Activated effector memory CD4-positive, alpha-beta T cell treated with Interleukin-2 at 50 U/mL for 16 hours (primary cell): ENCODE data around the gene GRIP2.

ENCODE experiments used
- DNase-seq: peaks from one replicate; pipeline ENCODE4 v3.0.0-alpha.2; 2020

Gene GRIP2

GRCh38 chr3:14505001-14505802, 34.9 kb downstream of the GRIP2 start:
- DNase-seq = no peak

GRCh38 chr3:14503706-14504065, 36.5 kb downstream of the GRIP2 start:
- no peak for DNase-seq

DNA sequence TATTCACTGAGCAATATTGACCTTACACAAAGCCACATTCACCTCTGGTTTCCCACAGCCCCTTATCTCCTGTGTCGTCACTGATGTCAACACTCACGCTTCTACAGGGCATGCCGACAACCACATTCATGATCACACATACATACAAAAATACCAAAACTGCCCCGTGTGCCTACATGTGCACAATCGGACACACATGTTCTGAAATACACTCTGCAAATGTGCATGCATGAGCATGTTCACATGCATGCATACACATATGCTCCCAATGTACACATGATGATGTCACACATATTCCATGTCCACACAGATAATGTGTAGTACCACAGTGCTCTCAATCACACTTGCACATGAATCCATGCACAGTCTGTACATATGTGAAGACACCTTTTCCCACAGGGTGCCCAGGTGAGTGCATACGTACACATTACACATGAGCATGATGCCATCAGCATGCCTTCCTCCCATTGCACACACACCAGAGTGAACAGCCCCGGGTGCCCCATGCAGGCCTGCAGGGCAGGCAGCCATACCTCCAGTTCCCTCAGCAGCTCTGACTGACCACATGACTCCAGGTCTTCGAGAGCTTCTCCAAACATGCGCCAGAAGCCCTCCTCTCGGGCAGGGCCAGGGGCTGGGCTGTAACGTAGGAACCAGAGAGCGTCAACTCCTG, 37.0 kb downstream of the GRIP2 start:
- DNase-seq = no peak

- DNase-seq = no peak
Measured at GRCh38 chr3:14502472-14502871, 37.7 kb downstream of the GRIP2 start.

- no peak for DNase-seq
Measured at GRCh38 chr3:14497321-14497720, 42.8 kb downstream of the GRIP2 start.

- no peak for DNase-seq
Measured at GRCh38 chr3:14496351-14496750, 43.8 kb downstream of the GRIP2 start.

- DNase-seq = no peak
Measured at GRCh38 chr3:14494973-14495300, 45.2 kb downstream of the GRIP2 start.

DNA sequence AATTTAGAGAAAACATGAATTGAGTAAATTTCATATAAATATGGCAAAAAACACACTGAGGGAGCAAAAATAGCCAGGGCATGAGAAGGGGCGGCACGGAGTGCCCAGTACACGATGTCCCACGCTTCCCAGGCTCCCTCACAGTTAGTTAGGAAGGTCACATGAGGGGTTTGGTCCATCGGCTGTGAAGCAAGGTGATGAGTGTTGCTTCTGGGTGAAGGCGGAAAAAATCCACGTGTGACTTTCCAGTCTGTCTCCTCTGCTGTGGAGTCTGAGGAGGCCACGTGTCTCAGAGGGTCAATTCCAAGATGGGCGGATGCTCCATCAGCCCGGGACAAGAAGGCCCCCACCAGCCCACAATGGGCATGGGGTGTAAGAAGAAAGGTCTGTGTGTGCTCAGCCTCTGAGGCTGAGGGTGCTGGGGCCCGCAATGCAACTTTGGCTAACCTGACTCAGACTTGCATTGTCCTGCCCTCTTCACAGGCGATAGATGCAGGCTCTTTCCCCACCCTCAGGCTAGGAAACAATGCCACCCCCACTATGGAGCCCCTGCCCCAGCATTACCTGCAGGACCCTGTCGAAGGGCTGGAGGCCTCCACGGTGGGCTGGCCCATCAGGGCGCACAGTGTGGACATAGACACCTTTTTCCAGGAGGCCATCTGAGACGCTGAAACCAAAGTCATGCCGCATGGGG, 45.7 kb downstream of the GRIP2 start:
- no peak for DNase-seq

DNA sequence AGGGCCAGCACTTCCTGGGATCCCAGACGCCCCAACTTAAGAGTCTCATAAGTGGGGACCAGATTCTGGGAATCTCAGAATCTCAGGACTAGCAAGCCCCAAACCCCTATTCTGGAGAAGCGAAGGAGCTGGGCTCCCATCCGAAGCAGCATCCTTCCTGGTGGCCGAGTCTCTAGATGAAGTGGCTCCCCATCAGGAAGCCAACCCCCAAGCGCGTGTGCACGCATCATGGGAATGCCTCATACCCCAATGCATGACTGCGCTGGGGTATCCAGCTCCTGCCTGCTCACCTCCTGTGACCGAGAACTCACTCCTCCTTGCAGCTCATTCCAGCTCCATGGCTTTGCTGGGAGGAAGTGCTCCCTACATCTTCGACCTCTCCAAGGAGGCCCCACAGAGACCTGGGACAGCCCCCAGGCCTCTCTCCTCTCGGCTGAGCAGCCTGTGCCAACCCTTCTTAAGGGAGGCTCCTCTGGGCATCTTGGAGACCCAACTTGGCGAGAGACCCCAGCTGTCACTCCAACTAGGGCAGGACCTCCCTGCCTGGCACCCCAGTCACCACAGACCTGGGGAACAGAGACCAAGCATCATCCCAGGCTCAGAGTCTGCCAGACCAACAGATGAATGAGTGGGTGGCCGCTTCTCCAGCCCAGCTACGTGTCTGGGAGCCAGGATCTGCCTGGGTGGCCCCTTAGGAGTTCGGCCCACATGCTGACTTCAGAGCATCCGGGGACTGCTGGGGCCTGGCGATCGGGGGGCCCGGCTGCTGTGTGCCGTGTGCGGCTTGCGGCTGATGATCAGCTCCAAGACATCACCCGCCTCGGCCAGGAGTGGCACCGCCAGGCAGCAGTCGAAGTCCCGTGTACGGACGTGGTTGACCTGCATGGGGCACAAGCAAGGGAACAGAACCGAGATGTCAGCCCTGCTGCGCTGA, 46.9 kb downstream of the GRIP2 start:
- DNase-seq = no peak

GRCh38 chr3:14491396-14492190, 48.5 kb downstream of the GRIP2 start:
- DNase-seq = no peak

DNA sequence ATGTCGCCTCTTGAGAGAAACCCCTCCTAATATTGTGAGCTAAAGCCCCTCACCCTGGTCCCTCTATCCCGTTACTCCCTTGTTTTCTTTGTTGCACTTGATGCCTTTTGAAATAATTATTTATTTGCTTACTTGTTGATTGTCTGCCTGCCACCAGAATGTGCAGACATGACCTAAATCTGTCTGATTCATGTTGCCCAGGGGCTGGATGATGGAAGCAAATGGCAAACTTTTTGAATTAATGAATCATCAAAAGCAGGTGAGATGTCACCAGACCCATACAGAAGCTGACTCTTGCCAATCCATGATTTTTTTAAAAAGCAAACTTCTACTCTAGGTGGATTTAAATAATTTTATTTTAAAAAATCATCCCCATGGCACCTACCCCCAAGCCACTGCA, 49.3 kb downstream of the GRIP2 start:
- DNase-seq = no peak

DNA sequence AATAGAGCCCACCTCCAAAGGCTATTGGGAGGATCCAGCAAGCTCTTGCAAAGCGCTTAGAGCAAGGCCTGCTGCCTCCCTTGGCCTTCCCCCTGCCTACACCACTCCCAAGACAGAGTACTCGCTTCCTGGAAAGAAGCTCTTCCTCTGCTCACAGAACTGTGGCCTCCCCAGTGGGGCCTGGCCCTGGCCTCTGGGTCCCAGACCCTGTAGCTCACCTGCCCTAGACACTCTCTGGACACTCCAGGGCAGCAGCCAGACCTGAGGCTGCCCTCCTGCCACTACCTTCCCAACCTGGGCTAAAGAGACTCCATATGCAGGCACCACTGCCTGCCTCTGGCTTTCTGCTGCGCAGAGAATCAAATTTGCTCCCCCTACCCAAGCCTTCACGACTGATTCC, 49.9 kb downstream of the GRIP2 start:
- no peak for DNase-seq

- no peak for DNase-seq
Measured at GRCh38 chr3:14489641-14490040, 50.5 kb downstream of the GRIP2 start.

DNA sequence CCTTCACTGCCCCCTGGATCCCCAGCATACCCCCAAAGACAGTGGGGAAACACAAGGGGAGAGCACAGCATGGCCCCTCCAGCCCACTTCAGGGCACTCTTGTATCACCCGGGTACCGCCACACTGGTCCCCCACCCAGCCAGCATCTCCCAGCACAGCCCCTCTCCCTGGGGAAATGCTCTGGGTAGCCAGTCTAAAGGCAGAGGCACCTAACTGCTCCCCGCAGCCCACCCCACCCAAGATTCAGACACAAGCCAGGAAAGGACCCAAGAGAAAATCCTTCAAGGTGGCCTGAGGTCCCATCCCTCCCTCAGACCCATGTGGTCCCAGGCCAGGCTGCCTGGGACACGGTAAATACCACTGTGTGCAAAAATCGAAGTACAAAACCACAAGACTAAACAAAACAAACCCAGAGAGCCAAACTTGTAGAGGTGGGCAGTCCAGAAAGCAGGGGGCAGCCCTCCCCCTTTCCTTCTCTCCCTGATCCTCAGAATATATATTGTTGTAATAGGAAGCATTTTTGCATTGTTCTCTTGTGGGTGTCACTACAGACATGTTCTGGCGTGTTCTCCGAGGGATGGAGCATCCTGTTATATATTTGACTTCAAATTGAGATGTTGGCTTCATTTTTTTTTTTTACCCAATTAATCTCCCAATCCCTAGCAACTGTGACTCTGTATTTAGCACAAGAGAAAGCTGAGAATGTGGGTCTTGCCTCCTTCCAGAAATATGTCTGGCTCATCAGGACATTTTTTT, 51.7 kb downstream of the GRIP2 start:
- DNase-seq = no peak

- no peak for DNase-seq
Measured at GRCh38 chr3:14487821-14488220, 52.3 kb downstream of the GRIP2 start.

GRCh38 chr3:14487086-14487485, 53.1 kb downstream of the GRIP2 start:
- no peak for DNase-seq

- DNase-seq = no peak
Measured at GRCh38 chr3:14486460-14486859, 53.7 kb downstream of the GRIP2 start.

DNA sequence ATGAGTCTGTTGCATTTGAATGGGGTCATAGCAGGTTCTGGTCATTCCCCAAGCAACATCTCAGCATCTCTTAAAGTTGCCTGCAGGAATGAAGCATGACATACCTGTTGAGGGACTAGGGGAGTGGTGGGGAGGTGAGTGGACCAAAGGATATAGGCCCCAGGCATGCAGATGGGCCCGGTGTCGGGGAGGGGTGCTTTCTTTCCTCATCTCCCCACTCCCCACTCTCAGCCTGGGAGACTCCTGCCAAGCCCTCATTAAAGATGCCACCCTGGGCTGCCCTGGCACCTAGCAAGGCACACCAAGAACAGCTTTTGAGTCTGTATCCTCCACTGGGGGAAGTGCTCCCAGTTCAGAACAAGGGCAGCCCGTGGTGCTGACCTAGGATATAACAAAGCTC, 54.2 kb downstream of the GRIP2 start:
- DNase-seq = no peak

DNA sequence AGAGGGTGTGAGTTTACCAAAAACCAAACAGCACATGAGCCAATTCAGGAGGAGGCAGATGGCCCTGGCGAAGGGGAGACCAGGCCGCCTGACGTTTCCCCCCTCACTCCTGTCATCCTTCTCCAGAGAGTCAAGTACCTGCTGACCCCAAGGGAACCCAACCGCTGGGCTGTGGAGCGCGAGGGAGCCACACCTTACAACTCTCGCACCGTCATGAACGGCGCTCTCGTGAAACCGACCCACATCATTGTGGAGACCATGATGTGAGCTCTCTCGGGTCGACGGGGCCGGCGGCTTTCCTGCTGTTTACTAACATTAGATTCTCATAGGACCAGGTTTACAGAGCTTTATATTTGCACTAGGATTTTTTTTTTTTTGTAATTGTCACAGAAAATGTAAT, 55.4 kb downstream of the GRIP2 start:
- no peak for DNase-seq

DNA sequence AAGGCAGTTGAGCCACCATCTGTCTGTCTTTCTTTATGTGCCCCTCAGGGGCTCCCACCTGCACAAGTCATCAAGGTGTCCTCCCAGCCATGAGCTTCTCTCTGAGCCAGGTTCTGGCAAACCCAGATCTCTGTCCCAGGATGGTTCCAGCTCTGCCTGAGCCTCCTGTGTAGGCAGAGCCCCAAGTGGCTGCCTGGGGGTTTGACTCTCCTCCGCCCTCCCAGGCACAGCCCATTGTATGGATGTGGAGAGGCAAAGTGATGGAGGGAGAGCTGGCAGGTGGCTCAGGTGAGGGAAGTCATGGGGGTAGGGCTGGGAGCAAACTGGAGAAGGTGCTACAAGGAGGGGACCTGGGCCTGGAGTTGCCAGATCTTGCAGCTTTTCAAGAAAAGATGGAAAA, 56.9 kb downstream of the GRIP2 start:
- DNase-seq = no peak

DNA sequence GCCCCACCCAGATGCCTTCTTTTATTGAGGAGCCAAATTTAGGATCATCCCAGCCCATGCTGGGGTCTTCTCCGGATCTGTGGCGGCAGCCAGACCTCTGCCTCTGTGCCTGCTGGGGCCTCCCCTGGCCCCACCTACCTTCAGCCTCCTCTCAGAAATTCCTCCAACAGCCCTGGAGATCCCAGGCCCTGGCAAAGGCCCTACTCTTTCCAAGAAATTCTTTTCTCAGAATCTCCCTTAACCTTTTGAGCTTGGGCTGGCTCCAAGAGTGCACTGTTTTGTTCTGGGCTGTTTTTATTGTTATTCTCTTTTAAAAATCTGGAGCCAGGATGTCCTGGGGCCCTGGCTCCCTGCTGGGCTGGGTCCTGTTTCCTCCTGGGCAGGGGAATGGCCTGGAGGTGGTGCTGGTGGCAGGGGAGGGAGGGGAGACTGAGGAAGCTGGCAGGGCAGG, 57.8 kb downstream of the GRIP2 start:
- no peak for DNase-seq
